IMR-90 (cell line): Measurements from ENCODE around the gene PRPF40B. TPM values are rescaled to one million over a fixed set of nuclear protein-coding genes. Genes with fewer than 3 reads are reported as not detected.
A peak's percentile ranks its signal among the peaks of the same experiment; 100 is the strongest.

Experiments used
- ATAC-seq: fragments of 200-7000 bp; cut with Tn5 transposase; 2 replicates; pipeline ENCODE4 v1.9.1; 2020; ENCODE audit warnings: low read depth, mild to moderate bottlenecking, moderate library complexity
- BruUV-seq: library from RNA; stranded (reverse); fragments of 400-500 nt; replicated peaks from 2 replicates; lab custom pipeline; 2021; lab: Mats Ljungman, UMichigan
- CTCF ChIA-PET: fragments of 300-600 bp; formaldehyde crosslinking; extraction: SDS; loops from one replicate; lab custom pipeline; 2021; ENCODE audit warnings: antibody characterized with exemption; lab: Yijun Ruan, JAX
- POLR2A ChIA-PET: fragments of 300-600 bp; sonication (Branson Sonifier 250); formaldehyde crosslinking; loops from one replicate; lab custom pipeline; 2022; ENCODE audit warnings: antibody characterized with exemption; ENCODE audit not compliant: unreplicated experiment; lab: Charles Lee
- DNase-seq: peaks from one replicate; pipeline ENCODE4 v3.0.0; 2013
- H2AFZ ChIP-seq: replicated peaks from 2 replicates; pipeline ENCODE3; 2013; ENCODE audit warnings: low read length, mild to moderate bottlenecking; ENCODE audit not compliant: poor library complexity
- H2AK5ac ChIP-seq: 2 replicates; pipeline ENCODE4 v1.6.1; 2013; ENCODE audit warnings: low read depth, low read length, inconsistent platforms
- H2AK9ac ChIP-seq: replicated peaks from 2 replicates; pipeline ENCODE3; 2013; ENCODE audit warnings: mild to moderate bottlenecking, low read depth, low read length, moderate library complexity; ENCODE audit not compliant: poor library complexity
- H2BK120ac ChIP-seq: 2 replicates; pipeline ENCODE4 v1.6.1; 2013; ENCODE audit warnings: low read depth, low read length, inconsistent platforms
- H2BK15ac ChIP-seq: 3 replicates; pipeline ENCODE4 v1.6.1; 2013; ENCODE audit warnings: low read depth, low read length, inconsistent platforms
- H2BK20ac ChIP-seq: 2 replicates; pipeline ENCODE4 v1.6.1; 2013; ENCODE audit warnings: low read depth, mild to moderate bottlenecking, inconsistent platforms, low read length, moderate library complexity
- H2BK5ac ChIP-seq: 2 replicates; pipeline ENCODE4 v1.6.1; 2013; ENCODE audit warnings: mild to moderate bottlenecking, low read depth, low read length, inconsistent platforms; ENCODE audit not compliant: poor library complexity, severe bottlenecking
- H3K14ac ChIP-seq: replicated peaks from 2 replicates; pipeline ENCODE4 v1.6.1; 2013; ENCODE audit warnings: low read depth, low read length, inconsistent platforms
- H3K18ac ChIP-seq: 2 replicates; pipeline ENCODE4 v1.6.1; 2013; ENCODE audit warnings: low read depth, low read length, control low read depth
- H3K23ac ChIP-seq: 2 replicates; pipeline ENCODE4 v1.6.1; 2013; ENCODE audit warnings: low read depth, low read length, inconsistent platforms
- H3K27ac ChIP-seq: 2 replicates; pipeline ENCODE4 v1.5.1; 2013; ENCODE audit warnings: mild to moderate bottlenecking, control low read depth, low read length; ENCODE audit not compliant: insufficient read depth
- H3K27me3 ChIP-seq: 2 replicates; pipeline ENCODE4 v1.6.1; 2013; ENCODE audit warnings: low read length; ENCODE audit not compliant: control insufficient read depth, insufficient read depth
- H3K36me3 ChIP-seq: 2 replicates; pipeline ENCODE4 v1.6.1; 2013; ENCODE audit warnings: low read length, mixed read lengths; ENCODE audit not compliant: control insufficient read depth, insufficient read depth
- H3K4ac ChIP-seq: 2 replicates; pipeline ENCODE4 v1.6.1; 2013; ENCODE audit warnings: low read depth, low read length, inconsistent platforms
- H3K4me1 ChIP-seq: 2 replicates; pipeline ENCODE4 v1.6.1; 2013; ENCODE audit warnings: low read length, mixed read lengths; ENCODE audit not compliant: control insufficient read depth, insufficient read depth
- H3K4me2 ChIP-seq: 2 replicates; pipeline ENCODE4 v1.6.1; 2013; ENCODE audit warnings: low read depth, mild to moderate bottlenecking, control low read depth, low read length, moderate library complexity
- H3K4me3 ChIP-seq: 2 replicates; pipeline ENCODE4 v1.5.1; 2013; ENCODE audit warnings: low read depth, mild to moderate bottlenecking, control low read depth, low read length, moderate library complexity; ENCODE audit not compliant: insufficient read depth
- H3K56ac ChIP-seq: 2 replicates; pipeline ENCODE4 v1.6.1; 2013; ENCODE audit warnings: low read length, inconsistent platforms; ENCODE audit not compliant: insufficient read depth; ENCODE audit errors: extremely low read depth
- H3K79me1 ChIP-seq, 2 experiments: 2 replicates each; pipeline ENCODE4 v1.6.1; 2013; ENCODE audit warnings: low read length in 2 of 2, inconsistent platforms in 1 of 2, low read depth in 1 of 2
- H3K9ac ChIP-seq: 2 replicates; pipeline ENCODE4 v1.6.1; 2013; ENCODE audit warnings: low read depth, low read length, control low read depth
- H3K9me1 ChIP-seq: 2 replicates; pipeline ENCODE4 v1.6.1; 2013; ENCODE audit warnings: low read length, inconsistent platforms; ENCODE audit not compliant: insufficient read depth
- H3K9me3 ChIP-seq: 2 replicates; pipeline ENCODE4 v1.6.1; 2013; ENCODE audit warnings: low read length; ENCODE audit not compliant: control insufficient read depth, insufficient read depth
- H4K20me1 ChIP-seq: 2 replicates; pipeline ENCODE4 v1.6.1; 2013; ENCODE audit warnings: low read length, inconsistent platforms; ENCODE audit not compliant: insufficient read depth
- H4K5ac ChIP-seq: 2 replicates; pipeline ENCODE4 v1.6.1; 2013; ENCODE audit warnings: mild to moderate bottlenecking, low read depth, low read length, control low read depth
- H4K8ac ChIP-seq, 2 experiments: 2 replicates each; pipeline ENCODE4 v1.6.1; 2013; ENCODE audit warnings: low read depth in 2 of 2, low read length in 2 of 2, control low read depth in 1 of 2, inconsistent platforms in 1 of 2
- H4K91ac ChIP-seq: 2 replicates; pipeline ENCODE4 v1.6.1; 2013; ENCODE audit warnings: low read depth, low read length, inconsistent platforms; ENCODE audit not compliant: insufficient read depth
- RAD21 ChIP-seq: IDR thresholded peaks from 2 replicates; pipeline ENCODE4 v1.6.1; 2012; ENCODE audit warnings: low read length, improper control_type of control experiment
- SMC3 ChIP-seq: fragments of 150-350 bp; IDR thresholded peaks from 2 replicates; pipeline ENCODE4 v1.6.1; 2016; ENCODE audit warnings: low read depth, mild to moderate bottlenecking, antibody characterized with exemption, low read length, moderate library complexity
- WGBS, 2 experiments: methylation state at CpG; one replicate each; pipeline versions ENCODE4 v1.1.5 to v1.1.7; 2013; ENCODE audit warnings: missing lambda C conversion rate in 2 of 2; ENCODE audit not compliant: insufficient read length in 1 of 2; ENCODE audit errors: extremely low coverage in 2 of 2; 5-methylcytosine and 5-hydroxymethylcytosine counted together
- dilution Hi-C: fragments of 300-500 bp; cut with HindIII; formaldehyde crosslinking; loops from one replicate; pipeline ENCODE4 v1.14.3; 2018; ENCODE audit warnings: low sequenced_read_pairs; ENCODE audit not compliant: unreplicated experiment
- in situ Hi-C: fragments of 300-500 bp; cut with MboI; formaldehyde crosslinking; loops from 3 replicates; pipeline ENCODE4 v1.14.3; 2019; ENCODE audit warnings: low sequenced_read_pairs, inconsistent platforms, mixed read lengths
- intact Hi-C: fragments of 100-400 bp; cut with micrococcal nuclease; formaldehyde crosslinking; loops from 2 replicates; pipeline ENCODE4 v1.10.0; 2022
- polyA plus RNA-seq, 3 experiments: library from polyadenylated mRNA; depleted of rRNA; stranded (reverse); fragments of >200 nt; gene quantifications; 2 replicates each; pipeline ENCODE4 v1.2.3, GENCODE V29; 2012; ENCODE audit warnings: low replicate concordance in 1 of 3
- total RNA-seq: library from RNA; depleted of rRNA; stranded (reverse); fragments of >200 nt; gene quantifications from 2 replicates; pipeline ENCODE4 v1.2.3, GENCODE V29; 2012
- TF ChIP-seq, protein P1 (sequence below): conservative IDR thresholded peaks from 2 replicates; pipeline ENCODE4 v1.5.1; 2012; ENCODE audit warnings: mild to moderate bottlenecking, low read depth, low read length, improper control_type of control experiment

PRPF40B gene
- total and polyA plus RNA-seq, 2 of the 4 experiments (the other 2 are of a cell fraction): 5.0 to 11.8 TPM

DNA sequence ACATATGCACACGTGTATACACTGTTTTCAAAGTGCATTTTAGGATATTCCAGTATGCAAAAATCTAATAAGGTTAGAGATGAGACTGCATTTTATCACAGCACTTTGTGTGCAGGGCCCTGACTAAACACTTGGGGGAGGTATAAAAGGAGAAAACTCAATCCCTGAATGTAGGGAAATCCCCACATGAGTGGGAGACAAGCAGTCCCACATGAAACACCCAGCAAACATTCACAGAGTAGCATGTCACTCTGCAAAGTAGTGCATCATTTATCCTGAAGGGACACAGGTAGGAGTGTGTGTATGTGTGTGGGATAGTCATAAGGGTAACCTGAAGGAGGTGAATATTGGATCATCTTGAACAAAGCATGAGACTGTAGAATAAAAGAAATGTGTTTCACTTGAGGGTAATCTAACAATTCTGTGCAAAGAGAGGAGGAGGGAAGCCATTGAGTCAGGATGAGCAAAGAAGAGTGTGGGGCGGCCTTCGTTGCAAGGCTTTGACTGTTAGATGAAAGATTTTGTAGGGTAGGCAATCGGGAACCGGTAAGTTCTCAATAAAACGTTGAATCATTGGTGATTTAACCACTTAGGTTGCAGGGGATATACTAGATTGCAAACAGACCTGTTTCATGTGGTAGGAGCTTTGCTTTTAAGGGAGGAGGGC lies 2.9 kb downstream of the PRPF40B start:
- intact Hi-C loops (no loop called here), dilution Hi-C loops (no loop called here), in situ Hi-C loops (no loop called here)
- Histone ChIP-seq H4K5ac (no peak overlapping the region), H3K36me3 (no peaks in the 10 kb centered on the region), H3K9me1 (0 out of 2 replicates have a peak, but pooled peaks cover 3% of the 10 kb centered on the region), H2BK120ac (no peak overlapping the region), H3K4ac (no peak overlapping the region), H3K9me3 (no peaks in the 10 kb centered on the region), H4K91ac (no peak overlapping the region), H3K4me1 (peaks cover 11% of the 10 kb centered on the region), H3K4me3 (no peak overlapping the region), H2BK15ac (no peak overlapping the region), H2BK5ac (no peak overlapping the region), H3K79me1 (peaks cover 3 to 13% of the 10 kb centered on the region in 2 experiments; a peak in 3 of 4 replicates), H2AK5ac (no peak overlapping the region), H3K9ac (no peak overlapping the region), H3K56ac (no peak overlapping the region), H3K14ac (no peak overlapping the region), H3K4me2 (no peak overlapping the region), H4K20me1 (no peaks in the 10 kb centered on the region), H4K8ac (no peak overlapping the region), H2AFZ (no peak overlapping the region), H2AK9ac (no peak overlapping the region), H3K27ac (no peak overlapping the region), H3K23ac (no peak overlapping the region), H2BK20ac (no peak overlapping the region), H3K27me3 (no peaks in the 10 kb centered on the region), H3K18ac (no peak overlapping the region)
- POLR2A ChIA-PET: no interaction called here
- CTCF ChIA-PET: interaction anchor here (1.6 kb wide), 1 partner anchor 295 kb away, joined by 7 read pairs; no protein-coding TSS in a partner anchor
- peak; percentile 54 for DNase-seq
- WGBS, 2 experiments: no CpG with 5 or more reads among the region's 6 CpGs
- BruUV-seq: no TSS peak
- no peak for TF ChIP-seq RAD21
- TF ChIP-seq, protein P1, sequence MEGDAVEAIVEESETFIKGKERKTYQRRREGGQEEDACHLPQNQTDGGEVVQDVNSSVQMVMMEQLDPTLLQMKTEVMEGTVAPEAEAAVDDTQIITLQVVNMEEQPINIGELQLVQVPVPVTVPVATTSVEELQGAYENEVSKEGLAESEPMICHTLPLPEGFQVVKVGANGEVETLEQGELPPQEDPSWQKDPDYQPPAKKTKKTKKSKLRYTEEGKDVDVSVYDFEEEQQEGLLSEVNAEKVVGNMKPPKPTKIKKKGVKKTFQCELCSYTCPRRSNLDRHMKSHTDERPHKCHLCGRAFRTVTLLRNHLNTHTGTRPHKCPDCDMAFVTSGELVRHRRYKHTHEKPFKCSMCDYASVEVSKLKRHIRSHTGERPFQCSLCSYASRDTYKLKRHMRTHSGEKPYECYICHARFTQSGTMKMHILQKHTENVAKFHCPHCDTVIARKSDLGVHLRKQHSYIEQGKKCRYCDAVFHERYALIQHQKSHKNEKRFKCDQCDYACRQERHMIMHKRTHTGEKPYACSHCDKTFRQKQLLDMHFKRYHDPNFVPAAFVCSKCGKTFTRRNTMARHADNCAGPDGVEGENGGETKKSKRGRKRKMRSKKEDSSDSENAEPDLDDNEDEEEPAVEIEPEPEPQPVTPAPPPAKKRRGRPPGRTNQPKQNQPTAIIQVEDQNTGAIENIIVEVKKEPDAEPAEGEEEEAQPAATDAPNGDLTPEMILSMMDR: peak; percentile 29
- TF ChIP-seq SMC3: 0 out of 2 replicates have a peak, but pooled peaks have one; percentile 9
- no peak for ATAC-seq
